ACC112 (cell line): ENCODE results near the gene ZFHX3.

ENCODE experiments used
- H2AFZ ChIP-seq: fragments of 200-600 bp; sonication (generic); one replicate; pipeline ENCODE4 v1.6.0; 2017; ENCODE audit warnings: antibody characterized with exemption, low read length; ENCODE audit not compliant: unreplicated experiment
- H3K27ac ChIP-seq: fragments of 200-600 bp; sonication (generic); 2 replicates; pipeline ENCODE4 v1.5.1; 2014; ENCODE audit warnings: low read depth, mild to moderate bottlenecking, antibody characterized with exemption, low read length, moderate library complexity
- H3K27me3 ChIP-seq: fragments of 200-600 bp; sonication (generic); 2 replicates; pipeline ENCODE4 v1.6.1; 2014; ENCODE audit warnings: mild to moderate bottlenecking, antibody characterized with exemption, low read length, moderate library complexity, mixed read lengths; ENCODE audit not compliant: insufficient read depth
- H3K36me3 ChIP-seq: fragments of 200-600 bp; sonication (generic); 2 replicates; pipeline ENCODE4 v1.6.1; 2016; ENCODE audit warnings: mild to moderate bottlenecking, antibody characterized with exemption, low read length, moderate library complexity, mixed read lengths; ENCODE audit not compliant: insufficient read depth
- H3K4me1 ChIP-seq: fragments of 200-600 bp; sonication (generic); one replicate; pipeline ENCODE4 v1.6.1; 2016; ENCODE audit warnings: low read length, mixed read lengths; ENCODE audit not compliant: insufficient read depth, unreplicated experiment, control insufficient read depth
- H3K4me3 ChIP-seq: fragments of 200-600 bp; sonication (generic); 2 replicates; pipeline ENCODE4 v1.5.1; 2014; ENCODE audit warnings: mild to moderate bottlenecking, low read depth, low read length
- H3K79me2 ChIP-seq: fragments of 200-600 bp; sonication (generic); one replicate; pipeline ENCODE4 v1.6.0; 2016; ENCODE audit warnings: low read length; ENCODE audit not compliant: control insufficient read depth, unreplicated experiment, insufficient read depth

The ZFHX3 gene

GRCh38 chr16:73037331-73037745, 10.6 kb downstream of the ZFHX3 start:
- no peaks in the 10 kb centered on the region for H3K36me3 ChIP-seq
- no peak overlapping the region for H3K27ac ChIP-seq
- H2AFZ ChIP-seq: no peak overlapping the region
- H3K79me2 ChIP-seq: peaks cover 96% of the 10 kb centered on the region
- H3K4me3 ChIP-seq: no peak overlapping the region
- no peaks in the 10 kb centered on the region for H3K27me3 ChIP-seq
- no peaks in the 10 kb centered on the region for H3K4me1 ChIP-seq

DNA sequence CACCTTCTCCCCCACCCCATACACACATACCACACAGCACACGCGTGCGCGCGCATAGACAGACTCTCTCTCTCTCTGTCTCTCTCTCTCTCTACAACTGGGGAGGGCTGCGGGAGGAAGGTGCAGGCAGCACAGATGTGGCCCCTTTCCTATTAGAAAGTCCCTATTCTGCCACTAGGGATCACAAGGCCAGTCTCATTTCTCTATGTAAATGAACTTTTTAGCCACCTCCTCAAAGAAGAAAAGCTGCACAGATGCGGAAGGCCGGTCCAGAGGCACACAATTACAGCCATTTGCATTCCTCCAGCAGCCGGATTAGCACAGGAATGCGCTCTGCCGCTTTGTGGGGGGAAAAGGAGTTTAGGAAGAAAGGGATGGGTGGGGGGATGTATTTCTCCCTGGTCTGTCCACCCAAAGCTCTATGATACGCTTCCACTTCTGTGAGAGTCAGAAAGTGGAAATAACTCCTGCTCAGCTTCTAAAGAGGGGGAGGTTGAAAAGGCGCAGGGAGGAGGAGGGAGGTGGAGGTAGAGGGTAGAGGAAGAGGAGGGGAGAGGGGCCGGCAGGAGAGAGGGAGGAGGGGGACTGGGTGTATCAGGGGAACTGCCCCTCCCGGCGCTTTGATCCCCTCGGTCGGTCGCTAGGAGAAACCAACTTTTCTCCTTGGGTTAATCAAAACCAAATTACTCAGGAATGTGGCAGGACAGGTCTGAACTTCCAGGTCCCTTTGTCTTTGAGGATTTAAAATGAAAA, 11.7 kb downstream of the ZFHX3 start:
- H2AFZ ChIP-seq: no peak overlapping the region
- no peak overlapping the region for H3K4me3 ChIP-seq
- no peaks in the 10 kb centered on the region for H3K36me3 ChIP-seq
- H3K27ac ChIP-seq: no peak overlapping the region
- H3K27me3 ChIP-seq: no peaks in the 10 kb centered on the region
- H3K4me1 ChIP-seq: no peaks in the 10 kb centered on the region
- peaks cover 95% of the 10 kb centered on the region for H3K79me2 ChIP-seq

DNA sequence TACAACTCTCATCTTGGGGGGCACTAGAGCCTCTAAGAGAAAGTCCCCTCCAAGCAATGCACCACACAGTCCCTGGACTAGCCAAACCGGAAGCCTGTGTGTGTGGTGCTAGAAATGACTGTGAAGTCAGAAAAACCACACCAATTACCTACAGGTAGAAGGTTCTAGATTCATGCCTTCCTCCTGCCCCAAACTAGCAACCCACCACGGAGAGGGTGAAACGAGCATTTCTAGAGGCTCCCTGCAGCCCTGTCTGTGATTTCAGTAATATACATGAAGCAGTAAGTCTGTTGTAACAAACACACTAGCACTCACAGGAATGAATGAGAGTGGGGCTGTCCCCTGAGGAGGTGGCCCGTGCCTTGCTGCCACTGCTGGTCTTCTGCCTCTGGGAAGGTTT, 13.6 kb downstream of the ZFHX3 start:
- Histone ChIP-seq H3K4me1 (no peaks in the 10 kb centered on the region), H2AFZ (no peak overlapping the region), H3K27ac (no peak overlapping the region), H3K36me3 (peaks cover 2% of the 10 kb centered on the region; the same call in 1 of the 2 replicates), H3K79me2 (peaks cover 95% of the 10 kb centered on the region), H3K4me3 (no peak overlapping the region), H3K27me3 (no peaks in the 10 kb centered on the region)

GRCh38 chr16:73033271-73033998, 14.5 kb downstream of the ZFHX3 start:
- Histone ChIP-seq H3K79me2 (peaks cover 96% of the 10 kb centered on the region), H2AFZ (no peak overlapping the region), H3K4me1 (no peaks in the 10 kb centered on the region), H3K27me3 (no peaks in the 10 kb centered on the region), H3K4me3 (no peak overlapping the region), H3K27ac (no peak overlapping the region), H3K36me3 (peaks cover 2% of the 10 kb centered on the region; the same call in 1 of the 2 replicates)

DNA sequence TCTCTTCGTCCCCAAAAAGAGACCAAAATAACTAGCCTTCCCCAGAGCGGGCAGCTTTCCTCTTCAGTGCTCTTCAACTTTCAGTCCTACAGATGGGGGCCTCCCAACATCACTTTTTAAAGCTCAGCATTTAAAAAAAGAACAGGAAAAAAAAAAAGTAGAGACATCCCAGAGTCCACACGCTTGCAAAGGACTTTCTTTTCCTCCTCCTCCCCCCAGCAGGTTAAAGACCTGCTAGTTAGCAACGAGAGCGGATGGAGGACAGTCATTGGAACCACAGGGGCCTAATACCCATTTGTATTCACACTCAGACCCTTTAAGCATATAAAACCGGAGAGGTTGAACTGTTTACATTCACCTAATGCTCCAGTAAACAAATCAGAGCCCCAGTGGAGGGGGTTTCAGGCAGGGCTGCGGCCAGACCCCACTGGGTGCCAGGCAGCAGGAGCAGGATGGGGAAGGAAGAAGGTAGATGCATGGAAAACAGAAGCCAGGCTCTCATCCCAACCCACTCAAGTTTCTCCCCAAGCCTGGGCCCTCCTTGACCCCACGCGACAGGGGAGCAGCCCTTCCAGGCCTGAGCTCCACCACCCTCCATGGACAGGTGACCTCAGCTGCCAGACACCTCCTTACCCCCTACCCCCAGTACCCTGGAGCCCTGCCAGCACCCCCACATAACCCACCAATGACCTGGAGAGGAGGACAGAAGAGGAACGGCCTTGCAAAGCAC, 15.2 kb downstream of the ZFHX3 start:
- H3K36me3 ChIP-seq: peaks cover 2% of the 10 kb centered on the region; the same call in 1 of the 2 replicates
- no peaks in the 10 kb centered on the region for H3K27me3 ChIP-seq
- H3K4me3 ChIP-seq: no peak overlapping the region
- H3K27ac ChIP-seq: no peak overlapping the region
- no peak overlapping the region for H2AFZ ChIP-seq
- H3K79me2 ChIP-seq: peaks cover 96% of the 10 kb centered on the region
- H3K4me1 ChIP-seq: no peaks in the 10 kb centered on the region

- no peak overlapping the region for H2AFZ ChIP-seq
- H3K4me1 ChIP-seq: no peaks in the 10 kb centered on the region
- H3K4me3 ChIP-seq: no peak overlapping the region
- peaks cover 96% of the 10 kb centered on the region for H3K79me2 ChIP-seq
- no peaks in the 10 kb centered on the region for H3K27me3 ChIP-seq
- H3K36me3 ChIP-seq: peaks cover 2% of the 10 kb centered on the region; the same call in 1 of the 2 replicates
- H3K27ac ChIP-seq: no peak overlapping the region
These were observed 15.9 kb downstream of the ZFHX3 start for GRCh38 chr16:73031984-73032383.

- Histone ChIP-seq H3K4me1 (no peaks in the 10 kb centered on the region), H3K27ac (no peak overlapping the region), H3K27me3 (no peaks in the 10 kb centered on the region), H3K4me3 (no peak overlapping the region), H2AFZ (no peak overlapping the region), H3K79me2 (peaks cover 95% of the 10 kb centered on the region), H3K36me3 (peaks cover 2% of the 10 kb centered on the region; the same call in 1 of the 2 replicates)
These were observed 16.6 kb downstream of the ZFHX3 start for GRCh38 chr16:73031155-73031866.

DNA sequence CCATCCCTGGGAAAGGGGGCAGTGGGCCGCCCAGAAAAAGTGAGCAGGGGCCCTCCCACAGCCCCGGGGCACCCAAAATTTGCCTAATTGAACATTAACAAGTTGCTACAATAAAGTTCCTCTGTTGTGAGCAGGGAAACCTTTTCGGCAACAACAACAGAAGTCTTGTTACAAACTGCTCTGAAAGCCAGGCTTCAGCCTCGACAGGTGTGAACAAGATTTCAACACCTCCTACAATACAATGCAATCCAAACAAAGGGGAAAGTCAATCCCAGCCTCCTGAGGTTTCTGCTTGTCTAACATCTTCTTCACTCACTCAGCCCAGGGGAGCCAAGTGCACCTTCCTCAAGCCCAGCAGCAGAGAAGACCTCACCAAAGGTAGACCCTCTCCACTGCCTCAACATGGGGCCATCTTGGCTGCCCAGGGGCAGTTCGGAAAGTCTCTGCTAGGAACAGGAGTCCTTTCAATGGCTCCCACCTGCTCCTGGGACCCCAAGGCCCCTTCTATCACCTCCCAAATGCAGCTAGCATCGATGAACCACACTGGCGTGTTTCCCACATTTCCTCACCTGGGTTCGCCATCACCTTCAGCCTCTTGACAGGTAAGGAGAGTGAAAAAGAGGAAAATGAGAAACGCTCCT, 19.1 kb downstream of the ZFHX3 start:
- no peak overlapping the region for H2AFZ ChIP-seq
- H3K79me2 ChIP-seq: peaks cover 92% of the 10 kb centered on the region
- no peaks in the 10 kb centered on the region for H3K27me3 ChIP-seq

DNA sequence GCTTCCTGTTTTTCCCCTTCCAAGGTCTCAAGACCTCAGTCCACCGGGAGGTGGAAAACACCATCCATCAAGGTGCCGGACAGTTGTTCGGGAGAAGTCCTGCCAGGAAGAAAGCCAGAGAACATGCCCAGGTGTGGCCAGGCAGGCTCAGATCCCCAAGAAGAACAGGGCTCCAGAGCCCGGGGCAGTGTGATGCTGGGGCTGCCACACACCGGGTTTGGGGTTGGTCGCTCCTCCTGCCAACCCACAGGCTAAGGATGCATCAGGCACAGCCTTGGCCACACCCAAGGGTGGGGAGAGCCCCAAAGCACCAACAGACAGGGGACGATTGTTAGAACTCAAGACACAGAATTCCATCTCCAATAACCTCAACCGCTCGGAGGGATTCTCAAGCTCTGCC, 19.7 kb downstream of the ZFHX3 start:
- Histone ChIP-seq H3K36me3 (peaks cover 2% of the 10 kb centered on the region; the same call in 1 of the 2 replicates), H3K4me1 (peaks cover 10% of the 10 kb centered on the region), H3K4me3 (no peak overlapping the region), H2AFZ (no peak overlapping the region), H3K79me2 (peaks cover 94% of the 10 kb centered on the region), H3K27ac (no peak overlapping the region), H3K27me3 (no peaks in the 10 kb centered on the region)

More for the DNA sequence above, 19.1 kb downstream of the ZFHX3 start:
- H3K4me1 ChIP-seq: peaks cover 10% of the 10 kb centered on the region
- H3K4me3 ChIP-seq: no peak overlapping the region
- H3K27ac ChIP-seq: no peak overlapping the region
- H3K36me3 ChIP-seq: peaks cover 2% of the 10 kb centered on the region; the same call in 1 of the 2 replicates
